ENCODE results near the gene FANCG.

DNA sequence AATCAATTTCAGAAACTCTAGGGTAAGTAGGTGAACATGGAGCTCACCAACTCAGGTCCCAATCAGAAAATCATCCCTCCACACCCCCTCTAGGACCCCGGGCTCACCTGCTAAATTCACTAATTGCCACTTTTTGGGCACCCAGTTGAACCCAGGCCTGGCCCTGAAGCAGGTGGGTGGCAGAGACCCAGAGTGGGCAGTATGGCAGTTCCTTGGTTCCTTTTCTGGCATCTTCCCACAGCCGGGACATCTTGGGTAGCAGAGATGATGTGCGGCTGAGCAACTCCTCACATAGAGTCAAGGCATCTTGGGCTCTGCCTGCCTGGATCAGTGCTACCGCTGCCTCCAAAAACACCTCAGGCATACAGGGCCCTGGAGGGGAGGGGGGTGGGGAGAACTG is 4.4 kb downstream of the FANCG start:
- TF ChIP-seq CTCF (IDR thresholded peaks at IDR 0.05) (no peak), JUN (CRISPR knock-in tag; IDR thresholded peaks at IDR 0.05) (no peak), TCF7 (CRISPR knock-in tag; IDR thresholded peaks at IDR 0.05; ENCODE audit: low read depth) (no peak), ESRRA (CRISPR knock-in tag; IDR thresholded peaks at IDR 0.05; ENCODE audit: borderline replicate concordance) (no peak), ZNF423 (CRISPR knock-in tag; IDR thresholded peaks at IDR 0.05) (no peak), AR (CRISPR knock-in tag; IDR thresholded peaks at IDR 0.05) (no peak), USF1 (CRISPR knock-in tag; IDR thresholded peaks at IDR 0.05) (no peak), IRF1 (CRISPR knock-in tag; IDR thresholded peaks at IDR 0.05) (no peak), ZNF396 (CRISPR knock-in tag; IDR thresholded peaks at IDR 0.05; ENCODE audit: borderline replicate concordance) (no peak), NFYB (CRISPR knock-in tag; conservative IDR thresholded peaks at IDR 0.05; ENCODE audit: low read depth) (no peak), NR2C2 (CRISPR knock-in tag; IDR thresholded peaks at IDR 0.05) (no peak)
- TF ChIP-seq, protein P1, sequence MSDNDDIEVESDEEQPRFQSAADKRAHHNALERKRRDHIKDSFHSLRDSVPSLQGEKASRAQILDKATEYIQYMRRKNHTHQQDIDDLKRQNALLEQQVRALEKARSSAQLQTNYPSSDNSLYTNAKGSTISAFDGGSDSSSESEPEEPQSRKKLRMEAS (CRISPR knock-in tag; IDR thresholded peaks at IDR 0.05): no peak
- TF ChIP-seq, protein P2, sequence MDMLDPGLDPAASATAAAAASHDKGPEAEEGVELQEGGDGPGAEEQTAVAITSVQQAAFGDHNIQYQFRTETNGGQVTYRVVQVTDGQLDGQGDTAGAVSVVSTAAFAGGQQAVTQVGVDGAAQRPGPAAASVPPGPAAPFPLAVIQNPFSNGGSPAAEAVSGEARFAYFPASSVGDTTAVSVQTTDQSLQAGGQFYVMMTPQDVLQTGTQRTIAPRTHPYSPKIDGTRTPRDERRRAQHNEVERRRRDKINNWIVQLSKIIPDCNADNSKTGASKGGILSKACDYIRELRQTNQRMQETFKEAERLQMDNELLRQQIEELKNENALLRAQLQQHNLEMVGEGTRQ (CRISPR knock-in tag; IDR thresholded peaks at IDR 0.05): no peak

All from WTC11 (cell line).